GM19328 (cell line): ENCODE measurements around the gene ALDOA.
"Not testable (repeated sequence)": the region's sequence is repeated elsewhere in the genome, so short reads cannot be mapped to it uniquely, and the experiment has no call there.

Source experiments
- ATAC-seq: cut with Tn5 transposase; IDR thresholded peaks from one replicate; pipeline ENCODE4 v1.9.1; 2021; ENCODE audit warnings: mild to moderate bottlenecking, moderate library complexity; ENCODE audit not compliant: unreplicated experiment

ALDOA gene

DNA sequence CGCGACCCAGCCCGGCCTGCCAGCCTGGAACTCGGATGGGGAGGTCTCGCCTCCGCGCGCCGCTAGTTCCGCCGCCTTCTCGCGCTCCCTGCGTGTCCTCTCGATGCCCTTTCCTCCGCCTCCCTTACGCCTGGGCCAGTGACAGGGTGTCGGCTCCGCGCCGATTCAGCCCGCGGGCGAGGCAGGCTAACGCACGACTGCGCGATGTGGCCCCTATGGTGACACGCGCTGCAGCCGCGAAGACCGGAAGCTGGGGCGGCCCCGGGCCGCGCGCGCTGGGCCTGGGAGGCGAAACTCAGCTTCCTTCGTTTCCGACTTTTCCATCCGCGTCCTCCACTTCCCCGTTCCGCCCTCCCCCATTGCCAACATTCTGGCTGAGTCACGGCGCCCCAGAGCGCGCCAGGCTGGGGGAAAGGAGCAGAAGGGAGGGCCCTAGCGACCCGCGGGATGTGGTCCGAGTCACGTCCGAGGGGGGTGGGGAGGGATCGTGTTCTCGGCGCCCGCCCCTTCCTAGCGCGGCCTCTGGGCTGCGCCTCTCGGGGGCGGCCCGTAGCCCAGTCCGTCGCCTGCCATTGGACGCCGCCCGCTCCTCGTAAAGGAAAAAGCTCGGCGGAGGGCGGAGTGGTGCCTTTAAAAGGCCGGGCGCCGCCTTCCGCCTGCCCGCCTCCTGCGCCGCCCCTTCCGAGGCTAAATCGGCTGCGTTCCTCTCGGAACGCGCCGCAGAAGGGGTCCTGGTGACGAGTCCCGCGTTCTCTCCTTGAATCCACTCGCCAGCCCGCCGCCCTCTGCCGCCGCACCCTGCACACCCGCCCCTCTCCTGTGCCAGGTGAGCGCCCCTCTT is at the start of gene ALDOA:
Gene ALDOA (plus strand): TSS at position 659 of the 841 bp plus-strand sequence. CDS start 1,138 bp downstream, outside the sequence.
- peak; percentile 80 for ATAC-seq

DNA sequence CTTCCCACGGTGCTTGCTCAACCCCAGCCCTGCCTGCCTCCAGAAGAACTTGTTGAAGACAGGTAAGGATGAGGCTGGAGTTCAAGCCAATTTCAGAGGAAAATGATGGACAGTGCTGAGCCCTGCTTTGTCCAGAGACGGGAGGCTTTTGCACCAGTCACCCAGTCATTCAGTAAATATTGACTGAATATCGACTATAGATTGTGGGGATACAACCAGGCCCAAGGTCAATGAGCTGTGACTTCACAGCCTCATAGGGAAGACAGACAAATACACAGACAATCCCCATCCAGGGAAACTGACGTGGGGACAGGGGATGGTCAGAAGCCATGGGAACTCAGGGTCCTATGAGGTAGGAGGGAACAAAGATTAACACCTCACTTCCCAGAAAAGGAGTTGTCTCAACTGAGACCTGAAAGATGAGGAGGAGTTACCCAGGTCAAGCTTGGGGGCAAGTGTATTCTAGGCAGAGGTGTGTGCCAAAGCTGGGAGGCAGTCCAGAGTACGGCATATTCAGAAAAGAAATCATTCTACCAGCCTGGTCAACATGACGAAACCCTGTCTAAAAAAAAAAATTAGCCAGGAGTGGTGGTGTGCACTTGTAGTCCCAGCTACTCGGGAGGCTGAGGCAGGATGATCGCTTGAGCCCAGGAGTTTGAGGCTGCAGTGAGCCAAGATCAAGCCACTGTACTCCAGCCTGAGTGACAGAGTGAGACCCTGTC is 48.8 kb upstream of the ALDOA start:
- ATAC-seq, result no peak

DNA sequence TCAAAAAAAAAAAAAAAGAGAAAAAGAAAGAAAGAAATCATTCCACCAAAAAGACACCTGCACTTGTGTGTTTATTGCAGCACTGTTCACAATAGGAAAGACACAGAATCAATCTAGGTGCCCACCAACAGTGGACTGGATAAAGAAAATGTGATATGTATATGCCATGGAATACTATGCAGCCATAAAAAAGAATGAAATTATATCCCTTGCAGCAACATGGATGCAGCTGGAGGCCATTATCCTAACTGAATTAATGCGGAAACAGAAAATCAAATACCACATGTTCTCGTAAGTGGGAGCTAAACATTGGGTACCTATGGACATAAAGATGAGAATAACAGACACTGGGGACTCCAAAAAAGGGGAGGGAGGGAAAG is 48.3 kb upstream of the ALDOA start:
- ATAC-seq, result no peak

DNA sequence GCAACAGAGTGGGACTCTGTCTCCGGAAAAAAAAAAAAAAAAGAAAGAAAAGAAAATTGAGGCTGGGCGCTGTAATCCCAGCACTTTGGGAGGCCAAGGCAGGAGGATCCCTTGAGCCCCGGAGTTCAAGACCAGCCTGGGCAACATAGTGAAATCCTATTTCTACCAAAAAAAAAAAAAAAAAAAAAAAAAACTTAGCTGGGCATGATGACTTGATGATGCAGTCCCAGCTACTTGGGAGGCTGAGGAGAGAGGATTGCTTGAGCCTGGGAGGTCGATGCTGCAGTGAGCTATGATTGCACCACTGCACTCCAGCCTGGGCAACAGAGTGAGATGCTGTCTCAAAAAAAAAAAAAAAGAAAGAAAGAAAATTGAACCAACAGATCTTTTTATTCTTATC is 47.6 kb upstream of the ALDOA start:
- not testable (repeated sequence) for ATAC-seq

DNA sequence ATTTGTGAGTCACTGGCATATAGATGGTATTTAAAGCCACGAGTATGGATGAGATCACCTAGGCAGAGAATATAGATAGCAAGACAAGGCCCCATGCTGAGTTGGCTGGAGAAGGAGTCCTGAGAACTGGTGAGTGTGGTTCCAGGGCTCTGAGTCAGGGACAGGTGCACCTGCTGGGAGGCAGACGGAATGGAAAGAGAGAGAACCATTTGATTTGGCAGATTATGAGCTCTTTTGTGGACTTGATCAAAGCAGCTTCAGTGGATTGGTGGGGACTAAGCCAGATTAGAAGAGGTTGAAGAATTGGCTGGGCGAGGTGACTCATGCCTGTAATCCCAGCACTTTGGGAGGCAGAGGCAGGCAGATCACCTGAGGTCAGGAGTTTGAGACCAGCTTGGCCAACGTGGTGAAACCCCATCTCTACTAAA is 46.8 kb upstream of the ALDOA start:
- ATAC-seq, result no peak

DNA sequence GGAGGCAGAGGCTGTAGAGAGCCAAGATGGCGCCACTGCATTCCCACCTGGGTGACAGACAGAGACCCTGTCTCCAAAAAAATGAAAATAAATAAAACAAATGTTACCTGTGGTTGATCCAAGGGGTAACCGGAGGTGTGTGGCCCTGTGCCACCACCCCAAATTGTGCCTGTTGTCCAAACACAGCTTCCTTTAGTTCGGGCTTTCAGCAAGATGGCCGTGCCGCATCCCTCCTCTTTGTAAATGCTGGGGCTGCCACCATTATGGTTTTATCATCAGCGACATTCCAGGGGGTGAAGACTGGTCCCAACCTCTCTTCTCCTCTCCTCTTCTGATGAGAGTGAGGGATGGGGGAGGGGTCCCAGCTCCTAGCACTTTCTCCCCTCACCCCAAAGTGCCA is 42.7 kb upstream of the ALDOA start, which contains the start of gene C16orf92:
Gene C16orf92 (plus strand): TSS at position 312 of the 400 bp plus-strand sequence. CDS start 143 bp downstream, outside the sequence.
- no peak for ATAC-seq

DNA sequence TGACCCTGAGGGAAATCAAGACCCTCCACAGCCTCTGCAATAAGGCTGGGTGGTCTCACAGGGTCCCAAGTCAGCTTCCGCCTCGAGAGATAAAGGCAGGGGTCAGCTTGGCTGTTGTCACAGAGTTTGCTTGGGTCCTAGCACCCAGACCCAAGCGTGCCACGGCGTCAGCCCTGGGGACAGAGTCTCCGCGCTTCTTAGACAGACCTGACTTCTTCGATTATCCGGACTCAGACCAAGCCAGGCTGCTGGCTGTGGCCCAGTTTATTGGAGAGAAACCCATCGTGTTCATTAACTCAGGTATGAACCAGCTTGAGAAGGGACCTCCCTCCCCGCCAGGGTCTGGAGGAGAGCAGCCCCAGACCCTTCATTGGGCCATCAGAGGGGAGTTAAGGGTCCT is 42.0 kb upstream of the ALDOA start:
- ATAC-seq, result no peak

DNA sequence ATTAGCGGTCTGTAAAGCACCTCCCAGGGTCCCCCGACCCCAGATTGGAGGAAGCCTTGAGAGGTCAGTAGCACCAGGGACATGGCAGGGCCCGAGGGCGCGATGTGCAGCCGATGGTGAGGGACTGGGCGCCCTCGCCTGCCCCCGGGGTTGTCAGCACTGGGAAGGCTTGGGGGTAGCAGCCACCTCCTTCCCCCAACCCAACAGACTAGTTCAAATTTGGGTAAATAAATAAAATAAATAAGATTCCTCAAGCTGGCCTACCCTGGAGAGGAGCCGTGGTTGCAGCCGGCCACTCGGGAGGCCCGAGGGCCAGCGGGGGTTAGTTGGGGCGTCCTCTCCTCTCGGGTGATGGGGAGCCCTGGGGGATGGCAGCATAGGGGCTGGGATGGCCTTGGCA is 41.1 kb upstream of the ALDOA start:
- no peak for ATAC-seq

DNA sequence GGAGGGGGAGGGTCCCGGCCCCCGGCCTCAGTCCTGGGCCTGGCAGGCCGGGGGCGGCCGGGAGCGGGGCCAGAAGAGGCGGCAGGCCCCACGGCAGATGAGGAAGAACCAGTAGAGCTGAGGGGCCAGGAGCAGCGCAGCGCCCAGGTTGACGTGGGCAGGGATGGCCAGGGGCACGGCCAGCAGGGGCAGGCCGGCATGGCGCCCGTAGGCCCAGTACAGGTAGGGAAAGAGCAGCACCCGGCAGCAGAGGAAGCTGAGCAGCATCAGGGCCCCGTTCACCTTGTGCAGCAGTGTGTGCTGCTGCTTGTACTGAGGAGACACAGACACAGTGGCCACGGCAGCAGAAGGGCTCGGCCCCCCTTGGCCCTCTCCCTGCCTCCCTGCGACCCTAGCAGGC is 40.4 kb upstream of the ALDOA start:
- ATAC-seq, result no peak

DNA sequence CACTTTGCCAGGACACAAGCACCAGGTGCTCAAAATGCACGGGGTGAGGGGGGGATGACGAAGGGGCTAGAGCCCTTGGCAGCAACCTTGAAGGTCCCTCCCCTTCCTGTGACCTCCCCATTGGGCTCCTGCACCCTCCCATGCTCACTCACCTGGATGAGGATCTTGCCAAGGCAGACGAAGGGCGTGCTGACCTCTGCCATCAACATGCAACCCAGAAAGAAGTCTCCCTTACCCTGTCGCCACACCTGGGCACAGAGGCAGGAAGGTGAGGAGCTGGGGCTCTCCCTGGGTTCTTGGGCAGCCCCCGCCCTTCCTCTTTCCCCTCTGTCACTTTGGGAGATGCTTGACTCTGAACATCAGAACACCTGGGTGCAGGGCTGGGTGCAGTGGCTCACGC is 40.0 kb upstream of the ALDOA start:
- ATAC-seq, result no peak

DNA sequence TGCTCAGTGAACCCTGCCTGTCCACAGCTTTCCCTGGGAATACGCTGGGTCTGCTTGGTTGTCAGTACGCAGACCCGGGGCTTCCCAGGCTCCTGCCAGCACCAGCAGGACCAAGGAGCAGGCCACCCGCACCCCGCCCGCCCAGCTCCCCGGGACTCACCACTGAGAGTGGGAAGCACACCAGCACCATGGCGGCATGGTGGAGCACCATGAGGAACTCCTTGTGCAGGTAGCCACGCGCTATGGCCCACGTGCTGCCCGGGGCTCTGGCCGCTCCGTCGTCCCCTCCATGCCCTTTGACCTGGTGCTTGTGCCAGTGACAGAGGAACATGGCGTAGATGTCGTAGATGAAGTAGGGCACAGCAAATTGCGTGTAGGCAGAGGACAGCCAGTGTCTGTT is 39.1 kb upstream of the ALDOA start:
- ATAC-seq, result no peak

DNA sequence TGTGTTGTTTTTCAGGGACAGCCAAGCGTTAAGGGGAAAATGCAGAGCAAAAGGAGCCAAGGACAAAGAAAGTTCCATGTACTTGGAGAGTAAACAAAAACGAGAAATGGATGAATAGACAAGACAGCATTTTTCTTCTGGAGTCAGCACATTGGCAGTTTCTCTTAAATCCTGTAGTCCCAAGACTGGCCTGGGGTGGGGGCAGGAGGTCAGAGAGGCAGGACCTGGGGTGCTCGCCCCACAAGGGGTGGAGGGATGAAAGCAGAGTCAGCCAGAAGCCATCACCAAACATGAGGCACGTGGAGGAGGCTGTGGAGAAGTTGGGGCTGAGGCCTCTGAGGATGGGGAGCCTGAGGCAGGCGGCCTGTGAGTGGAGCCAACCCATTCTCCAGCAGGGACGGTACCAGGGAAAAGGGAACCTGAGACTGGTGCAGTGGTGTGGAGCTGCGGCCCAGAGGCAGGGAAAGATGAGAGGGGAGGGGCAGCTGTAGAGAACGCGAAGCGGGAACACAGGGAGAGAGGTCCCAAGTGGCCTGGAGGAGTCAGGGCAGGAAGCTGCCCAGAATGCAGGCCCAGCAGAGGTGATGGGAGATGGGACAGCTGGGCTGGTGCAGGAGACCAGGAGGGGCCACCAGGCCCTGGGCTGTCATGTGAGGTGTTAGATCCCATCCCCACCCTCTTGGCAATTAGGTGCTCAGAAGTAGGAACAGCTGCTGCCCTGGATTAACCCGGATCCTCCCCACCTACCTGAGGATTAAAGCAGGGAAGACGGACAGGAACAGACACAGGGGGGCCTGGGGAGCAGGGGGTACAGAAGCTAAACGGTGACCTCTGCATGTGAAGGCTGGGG is 37.7 kb upstream of the ALDOA start:
- ATAC-seq, result no peak

DNA sequence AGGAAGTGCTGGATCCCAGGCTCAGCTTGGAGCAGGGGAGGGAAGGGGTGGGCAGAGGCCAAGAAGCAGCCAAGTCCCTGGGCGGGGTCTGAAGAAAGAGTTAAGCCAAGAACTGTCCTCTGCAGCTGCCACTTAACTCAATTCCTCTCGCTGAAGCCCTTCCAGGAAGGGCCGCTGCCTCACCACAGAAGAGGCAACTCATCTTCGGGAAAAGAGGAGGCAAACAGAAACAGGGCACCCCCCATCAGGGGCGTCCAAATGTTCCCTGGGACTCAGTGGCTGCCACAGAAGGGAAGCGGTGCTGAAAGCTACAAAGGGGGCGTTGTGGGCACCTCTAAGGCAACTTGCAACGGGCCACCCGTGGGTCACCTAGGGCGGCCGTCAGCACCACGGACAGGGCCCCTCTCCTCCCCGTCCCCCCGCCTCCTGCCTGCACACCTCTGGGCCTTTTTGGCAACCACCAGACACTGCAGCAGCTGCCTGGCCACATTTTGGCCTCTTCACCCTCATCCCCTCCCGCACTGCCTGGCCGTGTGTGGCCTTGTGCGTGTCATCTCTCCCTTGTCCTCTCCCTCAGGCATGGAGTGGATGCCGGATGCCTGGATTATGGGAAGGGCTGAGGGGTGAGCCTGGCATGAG is 37.0 kb upstream of the ALDOA start:
- ATAC-seq, result no peak

DNA sequence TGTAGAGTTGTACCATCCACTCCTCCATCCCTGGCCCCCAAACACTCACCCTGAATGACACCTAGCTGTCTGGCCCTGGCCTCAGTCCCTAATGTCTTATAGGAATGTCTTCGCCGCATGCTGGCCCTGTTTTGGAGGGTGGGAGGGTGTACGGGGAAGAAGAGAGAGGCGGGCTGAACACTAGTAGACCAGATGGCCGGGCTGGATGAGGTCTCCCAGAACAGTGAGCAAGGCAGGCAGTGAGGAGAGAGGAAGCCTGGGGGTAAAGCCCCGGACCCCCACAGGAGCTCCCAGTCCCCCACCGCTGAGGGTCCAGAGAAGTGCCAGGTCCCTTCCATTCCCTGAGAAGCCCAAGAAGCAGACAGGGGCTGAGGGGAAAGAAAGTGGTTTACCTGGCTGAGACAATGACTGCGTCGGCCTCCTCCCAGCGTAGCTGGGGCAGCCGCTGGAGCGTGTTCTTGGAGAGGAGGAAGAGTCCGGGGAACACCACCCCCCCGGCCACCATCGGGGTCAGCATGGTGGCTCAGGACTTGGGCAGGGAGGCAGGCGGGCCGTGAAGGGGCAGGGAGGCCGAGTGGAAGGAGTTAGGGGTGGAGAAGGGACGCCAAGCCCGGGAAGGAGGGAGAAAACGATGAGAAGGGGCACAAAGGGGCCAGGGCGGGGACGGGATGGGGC is 35.4 kb upstream of the ALDOA start:
- ATAC-seq, result no peak

DNA sequence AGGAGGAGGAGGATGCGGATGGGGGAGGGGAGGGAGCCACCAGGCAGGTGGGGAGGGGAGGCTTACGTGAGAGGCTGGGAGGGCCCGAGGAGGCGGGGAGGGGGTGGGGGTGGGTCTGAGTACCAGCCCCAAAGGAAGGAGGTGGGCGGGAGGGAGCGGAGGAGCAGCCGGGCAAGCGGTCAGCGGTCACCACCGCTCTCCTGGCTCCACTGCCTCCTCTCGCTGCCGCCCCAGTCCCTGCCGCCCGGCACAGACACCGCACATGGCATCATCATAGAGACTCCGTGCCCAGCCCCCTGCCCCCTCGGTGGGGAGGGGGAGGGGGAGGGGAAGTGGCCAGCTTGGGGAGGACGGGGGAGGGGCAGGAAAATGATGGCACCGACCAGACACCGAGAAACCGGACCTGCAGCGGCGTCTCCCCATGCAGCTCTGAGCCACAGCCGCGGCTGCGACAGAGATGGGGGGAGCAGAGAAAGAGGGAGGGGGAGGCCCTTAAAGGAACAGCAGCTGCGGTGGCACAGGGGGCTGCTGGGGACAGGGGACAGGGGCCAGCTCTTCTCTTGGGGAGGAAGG is 34.6 kb upstream of the ALDOA start, which contains the start of gene TLCD3B:
Gene TLCD3B (minus strand): TSS at position 431 of the 573 bp plus-strand sequence. CDS start 744 bp downstream, outside the sequence.
- no peak for ATAC-seq

DNA sequence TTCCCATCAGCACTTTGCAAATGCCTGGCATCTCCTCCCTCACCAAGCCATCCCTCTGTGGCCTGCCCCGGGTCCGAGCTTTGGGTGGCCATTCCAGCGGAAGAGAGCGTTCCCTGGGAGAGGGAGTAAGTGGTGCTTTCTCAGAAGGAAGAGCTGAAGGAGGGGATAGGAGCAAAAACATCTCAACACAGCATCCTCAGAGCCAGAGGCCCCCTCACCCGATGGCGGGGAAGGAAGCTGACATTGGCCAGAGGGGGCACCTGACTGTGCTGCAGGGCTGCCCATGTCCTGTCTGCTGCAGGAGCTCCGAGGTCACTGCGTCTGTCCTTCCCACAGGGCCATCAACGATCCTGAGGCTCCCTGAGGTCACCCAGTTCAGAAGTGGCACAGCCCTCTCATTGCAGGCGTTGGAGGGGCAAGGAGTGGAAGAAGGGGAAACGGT is 34.1 kb upstream of the ALDOA start:
- ATAC-seq, result no peak

DNA sequence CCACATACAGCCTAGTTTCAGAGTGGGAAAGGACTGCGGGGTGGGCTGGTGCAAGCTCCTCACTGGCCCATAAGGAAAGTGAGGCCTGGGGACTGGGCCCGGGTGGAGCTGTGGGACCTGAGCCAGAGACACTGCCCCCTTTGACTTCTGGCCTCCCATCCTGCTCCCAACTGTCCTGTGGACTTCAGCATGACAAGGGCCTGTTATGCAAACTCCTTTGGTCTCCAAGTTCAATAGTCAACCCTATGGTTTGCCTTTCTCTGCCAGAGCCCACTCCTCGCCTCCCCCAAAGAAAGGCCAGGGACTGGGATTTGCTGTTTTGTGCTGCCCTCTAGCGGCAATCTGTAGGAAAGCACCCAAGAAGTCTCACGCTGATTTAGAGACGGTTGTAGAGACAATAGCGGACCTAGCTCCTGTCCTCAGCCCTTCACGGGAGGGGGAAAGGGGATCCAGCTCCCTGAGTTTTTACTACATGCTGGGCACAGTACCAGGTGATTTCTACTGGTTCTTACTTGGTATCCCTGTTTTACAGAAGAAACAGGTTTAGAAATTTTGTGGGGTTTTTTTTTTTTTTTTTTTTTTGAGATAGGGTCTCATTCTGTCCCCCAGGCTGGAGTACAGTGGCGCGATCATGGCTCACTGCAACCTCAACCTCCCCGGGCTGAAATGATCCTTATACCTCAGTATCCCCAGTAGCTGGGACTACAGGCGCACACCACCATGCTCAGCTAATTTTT is 33.3 kb upstream of the ALDOA start:
- ATAC-seq, result no peak

DNA sequence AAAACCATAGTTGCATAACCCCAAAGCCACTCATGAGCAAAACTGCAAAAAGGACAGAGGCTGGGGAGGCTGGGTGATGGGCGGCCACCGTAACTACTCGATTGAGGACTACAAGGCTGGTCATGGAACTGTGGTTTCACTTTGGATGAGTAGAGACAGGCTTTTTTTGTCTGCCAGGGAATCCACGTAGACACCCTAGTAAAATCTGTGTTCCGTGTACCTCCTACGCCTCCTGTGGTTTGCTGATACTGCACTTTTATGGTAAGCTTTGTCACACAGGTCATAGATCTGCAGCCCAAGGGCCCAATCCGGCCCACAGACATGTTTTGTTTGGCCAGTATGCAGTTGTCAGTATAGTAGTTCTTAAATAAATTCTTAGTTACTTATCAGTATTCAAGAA is 32.3 kb upstream of the ALDOA start:
- ATAC-seq, result no peak

DNA sequence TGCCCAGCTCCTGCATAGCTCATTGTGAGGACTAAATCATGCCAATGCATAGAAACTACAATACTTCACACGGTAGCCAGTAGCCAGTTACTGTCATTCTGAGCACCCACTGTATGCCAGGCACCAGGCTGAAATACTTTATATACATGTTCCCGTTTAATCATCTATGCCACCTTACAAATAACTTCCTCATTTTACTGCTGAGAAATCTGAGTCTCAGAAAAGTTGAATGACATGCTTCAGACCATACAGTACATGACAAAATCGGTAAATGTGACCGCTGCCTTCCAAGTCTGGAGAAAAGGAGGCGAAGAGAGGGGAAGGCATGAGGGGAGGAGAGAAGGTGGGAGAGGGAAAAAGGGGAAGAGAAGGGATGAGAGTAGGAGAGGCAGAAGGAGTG is 25.3 kb upstream of the ALDOA start:
- no peak for ATAC-seq
